HL-60/S4 (cell line): ENCODE results near the gene DOCK2.
"Not testable (repeated sequence)": the region's sequence is repeated elsewhere in the genome, so short reads cannot be mapped to it uniquely, and the experiment has no call there.

Experiments
- in situ Hi-C: fragments of 300-500 bp; cut with MboI; formaldehyde crosslinking; loops from 2 replicates; pipeline ENCODE4 v1.14.3; 2022; ENCODE audit warnings: low sequenced_read_pairs

Gene DOCK2

DNA sequence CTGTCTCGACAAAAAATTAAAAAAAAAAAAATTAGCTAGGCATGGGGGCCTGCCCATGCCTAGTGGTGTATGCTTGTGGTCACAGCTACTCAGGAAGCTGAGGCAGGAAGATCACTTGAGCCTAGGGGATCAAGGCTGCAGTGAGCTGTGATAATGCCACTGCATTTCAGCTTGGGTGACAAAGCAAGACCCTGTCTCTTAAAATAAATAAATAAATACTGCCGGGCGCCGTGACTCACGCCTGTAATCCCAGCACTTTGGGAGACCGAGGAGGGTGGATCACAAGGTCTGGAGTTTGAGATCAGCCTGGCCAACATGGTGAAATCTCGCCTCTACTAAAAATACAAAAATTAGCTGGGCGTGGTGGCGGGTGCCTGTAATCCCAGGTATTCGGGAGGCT lies 115.5 kb downstream of the DOCK2 start:
- in situ Hi-C loops: not testable (repeated sequence)

- in situ Hi-C loops: no loop called here
Measured at GRCh38 chr5:169753795-169754194, 116.7 kb downstream of the DOCK2 start.

GRCh38 chr5:169754737-169755136 lies 117.7 kb downstream of the DOCK2 start:
- in situ Hi-C loops: no loop called here

- in situ Hi-C loops: no loop called here
Measured at GRCh38 chr5:169756071-169756765, 119.1 kb downstream of the DOCK2 start.

- in situ Hi-C loops: no loop called here
Measured at GRCh38 chr5:169757016-169757415, 119.9 kb downstream of the DOCK2 start.

GRCh38 chr5:169758886-169759285 lies 121.8 kb downstream of the DOCK2 start:
- in situ Hi-C loops: no loop called here

DNA sequence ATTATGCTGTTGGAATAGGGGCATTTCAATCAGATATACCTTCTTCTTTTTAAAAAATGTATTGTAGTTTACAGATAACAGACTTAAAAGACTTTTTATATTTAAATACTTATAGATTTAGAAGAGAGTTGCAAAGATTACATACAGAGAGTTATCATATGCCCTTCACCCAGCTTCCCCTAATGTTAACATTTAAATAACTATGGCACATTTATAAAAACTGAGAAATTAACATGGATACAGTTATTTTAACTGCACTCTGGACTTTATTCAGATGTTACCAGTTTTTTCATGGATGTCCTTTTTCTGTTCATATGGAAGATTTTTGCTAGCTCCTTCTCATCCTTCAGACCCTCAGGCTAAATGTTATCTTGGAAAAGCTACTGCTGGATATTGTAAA lies 123.2 kb downstream of the DOCK2 start:
- in situ Hi-C loops: no loop called here

DNA sequence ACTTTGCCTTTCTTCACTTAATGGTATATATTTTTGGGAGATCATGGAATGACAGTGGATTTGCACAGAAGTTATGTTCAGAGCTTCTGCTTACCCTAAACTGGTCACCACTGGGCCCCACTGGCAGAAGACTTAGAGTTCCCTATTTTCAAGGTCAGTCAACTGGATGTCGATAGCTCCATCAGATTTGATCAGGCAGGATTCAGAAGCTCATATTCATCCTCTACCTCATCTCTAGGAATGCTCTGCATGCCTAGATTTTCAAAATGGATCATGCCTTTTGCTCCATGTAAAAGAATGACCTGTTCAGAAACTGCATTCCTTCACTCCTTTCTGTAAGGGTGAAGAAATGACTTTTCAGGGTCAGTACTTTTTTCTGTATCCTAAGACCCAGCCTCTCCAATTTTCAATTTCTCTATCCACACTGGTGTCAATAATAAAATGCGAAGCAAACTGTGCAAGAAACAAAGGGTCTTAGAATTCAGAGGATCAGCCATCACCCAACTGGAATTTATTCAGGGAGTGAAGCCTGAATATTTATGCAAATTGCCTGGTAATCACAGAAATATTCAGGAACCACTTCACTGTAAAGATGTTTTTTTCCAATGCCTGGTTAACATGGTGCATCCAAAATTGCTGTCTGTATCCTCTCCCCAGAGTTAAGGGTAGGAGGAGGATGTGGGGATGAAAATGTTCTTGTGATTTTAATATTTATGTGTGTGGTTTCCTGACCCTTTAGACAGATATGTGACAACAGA lies 125.4 kb downstream of the DOCK2 start:
- in situ Hi-C loops: no loop called here

- in situ Hi-C loops: no loop called here
Measured at GRCh38 chr5:169763376-169764017, 126.4 kb downstream of the DOCK2 start.

DNA sequence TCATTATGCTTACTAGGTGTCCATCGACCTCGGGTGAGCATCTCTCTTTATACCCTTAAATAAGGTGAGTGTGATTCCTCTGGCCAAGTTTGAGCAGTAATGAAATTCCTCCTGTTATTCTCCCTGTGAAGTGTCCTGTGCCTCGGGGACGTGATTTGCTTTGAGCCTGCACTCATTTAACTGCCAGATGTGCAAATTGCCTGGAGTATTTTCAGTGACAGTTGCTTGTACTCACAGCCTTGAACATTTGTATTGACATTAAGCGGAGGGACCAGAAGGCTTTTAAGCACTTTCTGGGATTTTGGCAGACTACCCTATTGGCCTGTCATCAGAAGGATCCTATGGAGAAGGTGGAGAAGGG lies 126.9 kb downstream of the DOCK2 start:
- in situ Hi-C loops: no loop called here

DNA sequence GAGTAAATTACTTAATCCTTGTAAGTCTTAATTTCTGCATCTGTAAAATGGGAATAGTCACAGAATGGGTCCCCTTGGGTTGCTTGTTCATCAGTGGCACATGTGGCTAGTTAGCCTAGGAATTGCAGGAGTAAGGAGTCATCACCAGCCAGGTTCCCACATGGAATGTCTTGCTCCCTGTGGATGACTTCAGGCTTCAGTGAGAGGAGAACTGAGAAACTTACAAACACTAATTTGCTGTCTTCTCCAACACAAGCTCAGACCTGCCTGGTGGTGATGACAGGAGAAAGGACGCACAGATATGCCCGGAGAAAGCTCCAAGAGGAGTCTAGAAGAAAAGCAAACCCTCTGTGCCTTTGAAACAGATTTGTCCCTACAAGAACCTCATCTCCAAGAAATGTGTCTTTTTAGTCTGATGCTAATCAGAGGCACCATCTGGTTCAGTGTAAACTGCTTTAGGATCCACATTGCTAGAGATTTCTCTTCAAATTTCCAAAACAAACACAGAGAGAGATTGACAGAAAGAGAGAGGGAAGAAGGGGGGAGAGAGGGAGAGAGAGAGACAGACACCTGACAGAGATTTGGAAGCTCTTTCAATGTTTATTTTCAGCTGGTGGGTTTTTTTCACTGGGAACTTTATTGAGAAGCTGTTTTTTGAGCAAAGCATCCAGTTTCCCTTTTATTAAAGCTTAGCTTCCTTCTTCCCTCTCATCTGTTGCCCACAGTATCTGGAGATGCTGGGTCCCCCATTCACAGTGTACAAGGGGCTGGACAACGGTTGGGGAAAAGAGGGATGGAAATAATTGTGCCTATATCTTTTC lies 128.3 kb downstream of the DOCK2 start:
- in situ Hi-C loops: no loop called here

- in situ Hi-C loops: not testable (repeated sequence)
Measured at GRCh38 chr5:169766943-169767342, 129.9 kb downstream of the DOCK2 start.

DNA sequence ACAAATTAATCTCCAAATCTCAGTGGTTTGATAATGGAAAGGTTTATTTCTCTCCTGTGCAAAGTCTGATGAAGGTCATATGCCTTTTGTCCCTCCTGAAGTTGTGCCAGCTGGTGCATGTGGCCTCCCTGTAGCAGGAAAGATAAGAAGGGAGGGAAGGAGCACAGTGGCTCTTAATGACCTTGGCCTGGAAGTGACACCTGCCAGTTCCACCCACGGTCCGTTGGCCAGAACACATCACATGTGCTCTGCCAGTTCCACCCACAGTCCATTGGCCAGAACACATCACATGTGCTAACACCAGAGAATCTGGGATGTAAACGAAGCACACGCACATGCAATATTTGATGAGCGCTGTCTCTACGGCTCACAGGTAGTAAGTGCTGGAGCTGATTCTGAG lies 130.9 kb downstream of the DOCK2 start:
- in situ Hi-C loops: no loop called here

DNA sequence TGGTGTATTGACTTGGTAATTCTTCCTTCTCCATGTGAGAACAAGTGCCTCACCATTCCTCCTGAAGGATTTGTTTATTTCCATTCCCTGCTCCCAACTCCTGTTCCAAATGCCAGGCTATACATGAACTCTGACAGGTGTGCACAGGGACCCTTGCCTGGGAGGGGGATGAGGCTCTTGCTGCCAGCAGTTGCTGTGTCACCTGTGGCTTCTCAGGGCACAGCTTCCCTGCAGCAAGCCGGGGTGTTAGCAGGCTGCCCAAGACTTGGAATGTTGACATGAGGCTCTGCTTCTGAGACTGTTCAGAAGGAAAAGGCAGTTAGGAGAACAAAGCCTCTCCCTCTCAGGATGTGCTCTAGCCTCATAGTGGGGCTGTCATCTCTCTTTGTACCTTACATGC lies 131.3 kb downstream of the DOCK2 start:
- in situ Hi-C loops: no loop called here

DNA sequence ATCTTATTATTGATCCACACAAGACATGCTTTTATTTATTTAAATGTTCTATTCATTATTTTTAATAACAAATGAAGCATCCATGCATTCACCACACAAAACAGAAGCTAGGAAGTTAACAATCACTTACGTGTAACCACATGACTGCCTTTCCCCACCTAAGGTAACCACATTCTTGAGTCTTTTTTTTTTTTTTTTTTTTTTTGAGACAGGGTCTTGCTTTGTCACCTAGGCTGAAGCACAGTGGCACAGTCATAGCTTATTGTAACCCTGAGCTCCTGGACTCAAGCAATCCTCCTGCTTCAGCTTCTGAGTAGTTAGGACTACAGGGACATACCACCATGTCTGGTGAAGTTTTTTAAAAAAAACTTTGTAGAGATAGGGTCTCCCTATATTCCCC lies 133.0 kb downstream of the DOCK2 start:
- in situ Hi-C loops: no loop called here

- in situ Hi-C loops: no loop called here
Measured at GRCh38 chr5:169772256-169772655, 135.2 kb downstream of the DOCK2 start.

GRCh38 chr5:169772688-169773087 lies 135.6 kb downstream of the DOCK2 start:
- in situ Hi-C loops: no loop called here

DNA sequence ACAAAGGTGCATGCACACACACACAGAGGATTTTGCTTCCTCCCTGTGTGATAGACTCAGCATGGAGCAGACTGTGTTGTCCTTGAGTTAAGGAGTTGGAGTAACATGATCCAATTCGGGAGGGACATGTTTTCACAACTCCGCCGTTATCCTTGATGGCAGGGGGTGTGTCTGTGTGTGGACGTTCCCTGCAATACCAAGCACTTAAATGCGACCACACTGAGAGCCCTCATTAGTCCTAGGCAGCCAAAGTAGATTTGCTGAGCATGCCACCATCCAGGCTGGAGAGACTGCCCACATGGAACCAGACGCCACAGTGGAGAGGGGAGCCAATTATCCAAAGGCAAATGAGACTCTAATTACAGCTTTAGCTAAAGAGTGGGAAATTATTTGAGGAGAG lies 140.1 kb downstream of the DOCK2 start:
- in situ Hi-C loops: no loop called here

DNA sequence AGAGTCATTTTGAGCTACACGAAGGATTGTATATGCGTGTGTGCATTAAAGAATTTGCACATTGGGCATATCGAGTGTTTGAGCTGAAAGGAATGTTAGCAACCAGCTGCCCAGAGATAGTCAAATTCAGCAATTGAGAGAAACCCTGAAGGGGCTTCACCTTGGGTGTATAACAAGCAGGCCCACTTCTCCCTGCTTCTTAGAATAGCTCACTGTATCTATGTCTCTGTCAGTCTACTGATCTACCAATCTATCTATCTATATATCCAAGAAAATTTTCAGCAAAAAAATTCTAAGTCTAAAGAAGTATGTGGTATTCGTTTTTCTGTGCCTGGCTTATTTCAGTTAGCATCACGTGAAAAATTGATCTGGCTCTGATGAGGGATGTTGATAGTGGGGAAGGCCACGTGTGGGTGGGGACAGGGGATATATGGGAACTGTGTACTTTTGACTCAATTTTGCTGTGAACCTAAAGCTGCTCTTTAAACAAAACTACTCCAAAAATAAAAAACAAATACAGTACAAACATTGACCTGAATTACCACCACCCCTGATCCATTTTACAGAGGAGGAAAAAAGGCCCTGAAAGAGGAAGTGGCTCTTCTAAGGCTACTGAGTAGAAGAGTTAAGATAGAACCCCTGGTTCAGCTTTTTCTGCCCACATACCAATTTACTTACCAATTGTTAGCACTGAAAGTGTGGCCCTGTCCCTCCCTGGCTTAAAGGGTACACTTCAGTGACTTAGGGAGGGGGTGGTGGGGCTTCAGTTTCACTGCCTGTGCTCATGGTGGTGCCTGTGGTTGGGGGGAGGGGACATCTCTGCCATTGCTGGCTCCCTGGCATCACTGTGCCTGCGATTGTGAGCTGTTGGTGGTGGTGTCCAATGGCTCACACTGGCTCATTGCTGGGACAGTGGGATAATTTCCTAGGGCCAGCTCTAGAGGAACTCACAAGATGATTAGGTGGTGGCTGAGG lies 141.8 kb downstream of the DOCK2 start:
- in situ Hi-C loops: no loop called here
